Transverse colon (tissue), 4 donors: ENCODE measurements around the gene IDI1. TPM values are rescaled to one million over a fixed set of nuclear protein-coding genes. Genes with fewer than 3 reads are reported as not detected.
"Not testable (repeated sequence)": the region's sequence is repeated elsewhere in the genome, so short reads cannot be mapped to it uniquely, and the experiment has no call there.

Experiments used
- DNase-seq: peaks from one replicate; pipeline ENCODE4 v3.0.0-alpha.2; 2019
- H3K27ac ChIP-seq, 4 donors: fragments of 200-600 bp; sonication (generic); 2 replicates each; pipeline ENCODE4 v1.5.1; 2016 to 2018; ENCODE audit warnings: inconsistent platforms in 4 of 4
- H3K27me3 ChIP-seq: fragments of 200-600 bp; sonication (generic); 2 replicates; pipeline ENCODE4 v1.5.1; 2017; ENCODE audit warnings: inconsistent platforms
- H3K36me3 ChIP-seq, 4 donors: fragments of 200-600 bp; sonication (generic); 2 replicates each; pipeline ENCODE4 v1.5.1; 2017 to 2019; ENCODE audit warnings: inconsistent platforms in 4 of 4
- H3K4me1 ChIP-seq, 4 donors: fragments of 200-600 bp; sonication (generic); 2 replicates each; pipeline ENCODE4 v1.5.1; 2017 to 2020; ENCODE audit warnings: inconsistent platforms in 4 of 4
- H3K4me3 ChIP-seq, 4 donors: fragments of 200-600 bp; sonication (generic); 1 replicate in 1 of 4; 2 replicates in 3 of 4; pipeline versions ENCODE4 v1.5.1 to v1.6.1; 2017 to 2019; ENCODE audit warnings: inconsistent platforms in 4 of 4
- H3K9me3 ChIP-seq, 2 donors: fragments of 200-600 bp; sonication (generic); 2 replicates each; pipeline ENCODE4 v1.5.1; 2017 to 2019; ENCODE audit warnings: inconsistent platforms in 2 of 2
- CTCF ChIP-seq, 5 experiments: fragments of 200-600 bp in 3 of 5; fragments of 450-650 bp in 2 of 5; sonication (generic) in 3 of 5; IDR thresholded peaks; 1 replicate in 2 of 5; 2 replicates in 3 of 5; pipeline ENCODE4 v1.5.1; 2016 to 2017; ENCODE audit warnings: antibody characterized with exemption in 5 of 5, inconsistent platforms in 3 of 5, mild to moderate bottlenecking in 2 of 5, moderate library complexity in 1 of 5
- EP300 ChIP-seq: sonication (generic); formaldehyde crosslinking; IDR thresholded peaks from one replicate; pipeline ENCODE4 v1.6.1; 2017; ENCODE audit warnings: antibody characterized with exemption, low read depth
- POLR2A ChIP-seq: fragments of 450-650 bp; IDR thresholded peaks from one replicate; pipeline ENCODE4 v1.6.1; 2016; ENCODE audit warnings: antibody characterized with exemption, mild to moderate bottlenecking, moderate library complexity
- POLR2AphosphoS5 ChIP-seq, 3 donors: sonication (generic); formaldehyde crosslinking; IDR thresholded peaks; one replicate each; pipeline ENCODE4 v1.6.1; 2016; ENCODE audit warnings: antibody characterized with exemption in 3 of 3
- WGBS, 2 donors: methylation state at CpG; one replicate each; pipeline ENCODE4 v1.1.5; 2018; ENCODE audit warnings: low coverage in 1 of 2; 5-methylcytosine and 5-hydroxymethylcytosine counted together
- in situ Hi-C, 4 donors: fragments of 200-750 bp; cut with MboI; loops; one replicate each; pipeline versions ENCODE4 v1.15.0 to v1.15.1; 2017; ENCODE audit warnings: low sequenced_read_pairs in 3 of 4, low pct_ligation_motif_present in 1 of 4, low pct_unique_long_range_greater_than_20kb in 1 of 4
- intact Hi-C: fragments of 100-400 bp; cut with DNase I; formaldehyde crosslinking; loops from one replicate; pipeline ENCODE4 v1.15.1; 2023; ENCODE audit warnings: low total_unique reads
- total RNA-seq, 4 donors: library from RNA; depleted of rRNA; stranded (reverse); fragments of >200 nt; gene quantifications; one replicate each; pipeline ENCODE4 v1.1.0, GENCODE V29; 2016

Gene IDI1
- total RNA-seq, 4 donors from 2014 or later, result 31.1 to 81.5 (median 57.1) TPM

GRCh38 chr10:1041514-1041913, 7.4 kb downstream of the IDI1 start:
- Histone ChIP-seq H3K4me3 (no peak overlapping the region), H3K4me1 (peaks cover 0 to 10% (median 2%) of the 10 kb centered on the region in 4 donors), H3K36me3 (peaks cover 0 to 36% (median 16%) of the 10 kb centered on the region in 4 donors), H3K27ac (no peak overlapping the region), H3K9me3 (no peaks in the 10 kb centered on the region), H3K27me3 (no peaks in the 10 kb centered on the region)
- no peak for TF ChIP-seq POLR2AphosphoS5 (IDR thresholded peaks at IDR 0.05)
- TF ChIP-seq EP300, result no peak
- no peak for TF ChIP-seq CTCF (IDR thresholded peaks at IDR 0.05)
- no peak for TF ChIP-seq POLR2A
- whole genome bisulfite sequencing, 2 donors, result 95 to 98% methylated on average over 9 of the region's 9 CpGs
- intact Hi-C loops (no loop called here), in situ Hi-C loops (loop anchor here in 1 of 4 donors (10.0 kb wide), 1 partner anchor 57 kb away; the partner anchor contains the start of gene GTPBP4)
- DNase-seq, result no peak

GRCh38 chr10:1040133-1040532, 8.8 kb downstream of the IDI1 start:
- Histone ChIP-seq H3K4me1 (peaks cover 0 to 10% (median 0%) of the 10 kb centered on the region in 4 donors), H3K4me3 (no peak overlapping the region), H3K27ac (no peak overlapping the region), H3K9me3 (no peaks in the 10 kb centered on the region), H3K27me3 (no peaks in the 10 kb centered on the region), H3K36me3 (peaks cover 0 to 36% (median 16%) of the 10 kb centered on the region in 4 donors)
- in situ Hi-C loops, result loop anchor here in 1 of 4 donors (10.0 kb wide), 1 partner anchor 55 kb away; the partner anchor contains the start of gene GTPBP4
- intact Hi-C loops, result no loop called here
- no peak for TF ChIP-seq CTCF (IDR thresholded peaks at IDR 0.05)
- no peak for TF ChIP-seq EP300
- TF ChIP-seq POLR2AphosphoS5 (IDR thresholded peaks at IDR 0.05), result no peak
- no peak for TF ChIP-seq POLR2A
- WGBS, 2 donors, result 83 to 93% methylated on average over 3 of the region's 3 CpGs
- no peak for DNase-seq

GRCh38 chr10:1038769-1039168, 10.2 kb downstream of the IDI1 start:
- H3K4me1 ChIP-seq, H3K4me3 ChIP-seq, H3K27ac ChIP-seq, H3K9me3 ChIP-seq, H3K27me3 ChIP-seq, in situ Hi-C loops, DNase-seq, intact Hi-C loops: not testable (repeated sequence)
- WGBS, 2 donors, result 86% methylated on average over 4 of the region's 20 CpGs; no CpG with 5 or more reads in 1 of the 2 donors
- peaks cover 0 to 36% (median 16%) of the 10 kb centered on the region in 4 donors for H3K36me3 ChIP-seq

- intact Hi-C loops (no loop called here), in situ Hi-C loops (no loop called here)
- Histone ChIP-seq H3K36me3 (peaks cover 0 to 22% (median 10%) of the 10 kb centered on the region in 4 donors), H3K27ac (no peak overlapping the region), H3K27me3 (no peaks in the 10 kb centered on the region), H3K4me1 (no peaks in the 10 kb centered on the region), H3K4me3 (no peak overlapping the region), H3K9me3 (no peaks in the 10 kb centered on the region)
- WGBS, 2 donors, result 76 to 93% methylated on average over 2 to 11 of the region's 11 CpGs
- TF ChIP-seq CTCF (IDR thresholded peaks at IDR 0.05) (no peak), POLR2AphosphoS5 (IDR thresholded peaks at IDR 0.05) (no peak), POLR2A (no peak), EP300 (no peak)
- no peak for DNase-seq
These were observed 11.8 kb downstream of the IDI1 start for GRCh38 chr10:1037098-1037497.

- intact Hi-C loops (no loop called here), in situ Hi-C loops (no loop called here)
- DNase-seq, result no peak
- TF ChIP-seq EP300 (no peak), POLR2A (no peak), POLR2AphosphoS5 (IDR thresholded peaks at IDR 0.05) (no peak), CTCF (IDR thresholded peaks at IDR 0.05) (no peak)
- no peak overlapping the region for H3K4me3 ChIP-seq
- no peaks in the 10 kb centered on the region for H3K27me3 ChIP-seq
- H3K4me1 ChIP-seq, result no peaks in the 10 kb centered on the region
- peaks cover 0 to 15% (median 6%) of the 10 kb centered on the region in 4 donors for H3K36me3 ChIP-seq
- no peaks in the 10 kb centered on the region for H3K9me3 ChIP-seq
- 63 to 80% methylated on average over 1 to 14 of the region's 14 CpGs for WGBS, 2 donors
- no peak overlapping the region for H3K27ac ChIP-seq
These were observed 12.6 kb downstream of the IDI1 start for GRCh38 chr10:1036341-1036791.
